Peyer's patch (tissue), 4 donors: ENCODE results near the gene KCNN3. TPM values are rescaled to one million over a fixed set of nuclear protein-coding genes. Genes with fewer than 3 reads are reported as not detected.

ENCODE experiments used
- DNase-seq, 3 donors: peaks; one replicate each; pipeline ENCODE4 v3.0.0-alpha.2; 2017 to 2019
- H3K27ac ChIP-seq, 4 donors: fragments of 200-600 bp; sonication (generic); one replicate each; pipeline ENCODE4 v1.5.1; 2016 to 2019
- H3K27me3 ChIP-seq, 2 donors: fragments of 200-600 bp; sonication (generic); one replicate each; pipeline ENCODE4 v1.5.1; 2019
- H3K36me3 ChIP-seq, 3 donors: fragments of 200-600 bp; sonication (generic); one replicate each; pipeline ENCODE4 v1.5.1; 2016 to 2019
- H3K4me1 ChIP-seq, 4 donors: fragments of 200-600 bp; sonication (generic); one replicate each; pipeline ENCODE4 v1.5.1; 2016 to 2019
- H3K4me3 ChIP-seq, 4 donors: fragments of 200-600 bp; sonication (generic); 1 replicate in 3 of 4; 2 replicates in 1 of 4; pipeline ENCODE4 v1.5.1; 2016 to 2019; ENCODE audit warnings: mild to moderate bottlenecking in 1 of 4
- H3K9me3 ChIP-seq, 4 donors: fragments of 200-600 bp; sonication (generic); one replicate each; pipeline ENCODE4 v1.5.1; 2016 to 2019; ENCODE audit warnings: mild to moderate bottlenecking in 1 of 4
- POLR2A ChIP-seq, 2 donors: fragments of 450-650 bp; IDR thresholded peaks; one replicate each; pipeline ENCODE4 v1.5.1; 2017; ENCODE audit warnings: antibody characterized with exemption in 2 of 2, mild to moderate bottlenecking in 2 of 2, moderate library complexity in 2 of 2
- total RNA-seq, 4 donors: library from RNA; depleted of rRNA; stranded (reverse); fragments of >200 nt; gene quantifications; one replicate each; pipeline ENCODE4 v1.1.0, GENCODE V29; 2016
- TF ChIP-seq, protein P1 (sequence below), 6 experiments: fragments of 450-650 bp in 4 of 6; fragments of 200-600 bp in 2 of 6; sonication (generic) in 1 of 6; IDR thresholded peaks; one replicate each; pipeline ENCODE4 v1.5.1; 2017 to 2019; ENCODE audit warnings: antibody characterized with exemption in 6 of 6, mild to moderate bottlenecking in 3 of 6, moderate library complexity in 1 of 6

The KCNN3 gene
- total RNA-seq, 4 donors from 2014 or later: 0.85 to 1.7 (median 1.2) TPM

DNA sequence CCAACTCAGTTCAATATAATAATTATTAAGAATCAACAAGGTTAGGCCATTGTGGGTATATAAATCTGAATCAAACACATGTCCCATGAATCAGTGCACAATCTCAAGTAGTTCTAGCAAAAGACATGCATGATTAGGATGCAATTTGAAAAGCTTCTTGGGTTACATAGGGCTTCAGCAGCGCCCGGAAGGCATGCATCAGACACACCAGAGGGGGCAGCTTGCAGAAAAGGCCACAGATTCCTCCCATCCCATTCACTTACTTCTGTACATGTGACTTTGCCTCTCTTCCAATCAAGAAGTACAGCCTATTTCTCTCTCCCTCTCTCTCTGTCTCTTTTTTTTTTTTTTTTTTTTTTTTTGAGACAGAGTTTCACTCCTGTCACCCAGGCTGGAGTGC is 91.8 kb downstream of the KCNN3 start:
- no peaks in the 10 kb centered on the region for H3K9me3 ChIP-seq
- no peak overlapping the region for H3K4me3 ChIP-seq
- no peak for DNase-seq
- H3K4me1 ChIP-seq: no peaks in the 10 kb centered on the region
- H3K27ac ChIP-seq: no peak overlapping the region
- H3K27me3 ChIP-seq: no peaks in the 10 kb centered on the region
- H3K36me3 ChIP-seq: no peaks in the 10 kb centered on the region
- TF ChIP-seq, protein P1, sequence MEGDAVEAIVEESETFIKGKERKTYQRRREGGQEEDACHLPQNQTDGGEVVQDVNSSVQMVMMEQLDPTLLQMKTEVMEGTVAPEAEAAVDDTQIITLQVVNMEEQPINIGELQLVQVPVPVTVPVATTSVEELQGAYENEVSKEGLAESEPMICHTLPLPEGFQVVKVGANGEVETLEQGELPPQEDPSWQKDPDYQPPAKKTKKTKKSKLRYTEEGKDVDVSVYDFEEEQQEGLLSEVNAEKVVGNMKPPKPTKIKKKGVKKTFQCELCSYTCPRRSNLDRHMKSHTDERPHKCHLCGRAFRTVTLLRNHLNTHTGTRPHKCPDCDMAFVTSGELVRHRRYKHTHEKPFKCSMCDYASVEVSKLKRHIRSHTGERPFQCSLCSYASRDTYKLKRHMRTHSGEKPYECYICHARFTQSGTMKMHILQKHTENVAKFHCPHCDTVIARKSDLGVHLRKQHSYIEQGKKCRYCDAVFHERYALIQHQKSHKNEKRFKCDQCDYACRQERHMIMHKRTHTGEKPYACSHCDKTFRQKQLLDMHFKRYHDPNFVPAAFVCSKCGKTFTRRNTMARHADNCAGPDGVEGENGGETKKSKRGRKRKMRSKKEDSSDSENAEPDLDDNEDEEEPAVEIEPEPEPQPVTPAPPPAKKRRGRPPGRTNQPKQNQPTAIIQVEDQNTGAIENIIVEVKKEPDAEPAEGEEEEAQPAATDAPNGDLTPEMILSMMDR (IDR thresholded peaks at IDR 0.05): no peak
- TF ChIP-seq POLR2A (IDR thresholded peaks at IDR 0.05): no peak

DNA sequence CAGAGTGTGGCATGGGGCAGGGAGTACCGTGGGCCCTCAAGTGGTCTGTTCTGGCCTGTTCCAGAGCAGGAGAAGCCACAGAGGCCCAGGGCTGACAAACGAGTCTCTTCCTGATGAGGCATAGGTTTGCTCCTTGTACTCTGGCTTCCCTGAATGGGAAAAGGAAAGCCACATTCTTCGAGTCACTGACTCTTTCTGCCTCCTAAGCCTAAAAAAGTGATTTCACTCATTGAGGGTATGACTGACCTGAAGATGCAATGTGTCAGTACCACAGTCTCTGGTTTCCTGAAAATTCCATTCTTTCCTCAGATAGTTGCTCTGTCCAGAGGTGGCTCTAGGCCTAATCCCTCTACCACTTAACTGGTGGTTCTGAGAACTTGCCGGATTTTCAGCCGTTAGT is 92.3 kb downstream of the KCNN3 start:
- Histone ChIP-seq H3K4me1 (no peaks in the 10 kb centered on the region), H3K4me3 (no peak overlapping the region), H3K27me3 (no peaks in the 10 kb centered on the region), H3K9me3 (no peaks in the 10 kb centered on the region), H3K27ac (no peak overlapping the region), H3K36me3 (no peaks in the 10 kb centered on the region)
- DNase-seq: no peak
- TF ChIP-seq, protein P1 (IDR thresholded peaks at IDR 0.05): no peak
- TF ChIP-seq POLR2A (IDR thresholded peaks at IDR 0.05): no peak

GRCh38 chr1:154777154-154777553 is 92.9 kb downstream of the KCNN3 start:
- Histone ChIP-seq H3K27me3 (no peaks in the 10 kb centered on the region), H3K9me3 (no peaks in the 10 kb centered on the region), H3K4me3 (no peak overlapping the region), H3K4me1 (no peaks in the 10 kb centered on the region), H3K27ac (no peak overlapping the region), H3K36me3 (no peaks in the 10 kb centered on the region)
- no peak for TF ChIP-seq POLR2A (IDR thresholded peaks at IDR 0.05)
- TF ChIP-seq, protein P1 (IDR thresholded peaks at IDR 0.05): no peak
- no peak for DNase-seq

- TF ChIP-seq, protein P1 (IDR thresholded peaks at IDR 0.05): no peak
- no peak for TF ChIP-seq POLR2A (IDR thresholded peaks at IDR 0.05)
- Histone ChIP-seq H3K36me3 (no peaks in the 10 kb centered on the region), H3K4me1 (no peaks in the 10 kb centered on the region), H3K27me3 (no peaks in the 10 kb centered on the region), H3K9me3 (no peaks in the 10 kb centered on the region), H3K4me3 (no peak overlapping the region), H3K27ac (no peak overlapping the region)
- DNase-seq: no peak
Observed at GRCh38 chr1:154775621-154776605, 94.2 kb downstream of the KCNN3 start.

DNA sequence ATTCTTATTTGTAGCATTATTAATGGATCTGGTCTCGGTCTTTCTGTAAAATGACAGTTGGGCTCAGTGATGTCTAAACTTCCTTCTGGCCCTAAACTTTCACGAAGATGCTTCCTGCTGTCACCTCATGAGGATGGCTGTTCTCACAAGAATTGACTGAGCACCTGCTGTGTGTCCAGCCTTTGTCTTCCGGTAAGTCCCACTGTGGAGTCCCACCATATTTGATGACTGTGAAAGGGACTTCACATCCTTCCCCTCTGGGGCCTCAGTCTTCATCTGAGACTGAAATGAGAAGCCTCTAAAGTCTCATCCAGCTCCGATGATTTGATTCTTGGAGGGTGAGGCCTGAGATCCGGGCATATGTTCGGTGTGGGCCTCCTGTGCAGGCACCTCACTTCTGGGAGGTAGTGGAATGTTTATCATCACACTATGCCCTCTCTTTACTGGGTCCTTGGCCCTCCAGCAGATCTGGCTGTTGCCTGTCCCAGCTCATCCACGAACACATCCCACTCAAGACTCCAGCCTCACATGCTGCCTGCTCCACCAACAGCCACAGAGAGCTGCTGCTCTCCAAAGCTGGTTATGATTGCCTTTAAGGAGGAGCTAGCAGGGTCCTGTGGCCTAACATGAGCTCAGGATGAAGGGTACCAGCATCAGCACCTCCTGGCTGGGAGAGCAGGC is 95.8 kb downstream of the KCNN3 start:
- H3K27me3 ChIP-seq: no peaks in the 10 kb centered on the region
- no peak overlapping the region for H3K27ac ChIP-seq
- DNase-seq: no peak
- TF ChIP-seq, protein P1 (IDR thresholded peaks at IDR 0.05): no peak
- TF ChIP-seq POLR2A (IDR thresholded peaks at IDR 0.05): no peak
- H3K9me3 ChIP-seq: no peaks in the 10 kb centered on the region
- H3K4me1 ChIP-seq: no peaks in the 10 kb centered on the region
- H3K36me3 ChIP-seq: no peaks in the 10 kb centered on the region
- no peak overlapping the region for H3K4me3 ChIP-seq
